ENCODE measurements around the gene C10orf67.
A peak's percentile ranks its signal among the peaks of the same experiment; 100 is the strongest.
"Not testable (repeated sequence)": the region's sequence is repeated elsewhere in the genome, so short reads cannot be mapped to it uniquely, and the experiment has no call there.

The C10orf67 gene

GRCh38 chr10:23322082-23322481 is 22.5 kb downstream of the C10orf67 start:
- DNase-seq (ENCODE audit: low read depth): no peak

DNA sequence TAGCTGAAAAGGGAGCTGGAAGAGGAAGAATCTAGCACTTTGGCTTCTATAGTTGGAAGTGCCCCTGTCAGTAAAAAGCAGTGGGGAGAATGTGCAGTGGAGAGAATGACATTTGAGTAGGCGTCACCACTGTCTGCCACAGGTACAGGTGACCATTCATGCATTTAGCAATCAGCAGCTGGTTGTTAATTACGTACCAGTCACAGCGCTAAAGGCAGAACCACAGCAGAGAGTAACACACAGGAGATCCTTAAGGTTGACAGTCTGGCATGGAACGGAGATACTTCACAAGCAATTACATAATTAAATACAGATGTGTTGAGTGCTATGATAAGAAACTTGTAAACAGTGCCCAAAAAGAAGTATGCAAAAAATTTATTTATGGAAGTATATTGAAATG is 24.8 kb downstream of the C10orf67 start:
- no peak for DNase-seq (ENCODE audit: low read depth)

GRCh38 chr10:23318359-23318758 is 26.2 kb downstream of the C10orf67 start:
- DNase-seq (ENCODE audit: low read depth): no peak

DNA sequence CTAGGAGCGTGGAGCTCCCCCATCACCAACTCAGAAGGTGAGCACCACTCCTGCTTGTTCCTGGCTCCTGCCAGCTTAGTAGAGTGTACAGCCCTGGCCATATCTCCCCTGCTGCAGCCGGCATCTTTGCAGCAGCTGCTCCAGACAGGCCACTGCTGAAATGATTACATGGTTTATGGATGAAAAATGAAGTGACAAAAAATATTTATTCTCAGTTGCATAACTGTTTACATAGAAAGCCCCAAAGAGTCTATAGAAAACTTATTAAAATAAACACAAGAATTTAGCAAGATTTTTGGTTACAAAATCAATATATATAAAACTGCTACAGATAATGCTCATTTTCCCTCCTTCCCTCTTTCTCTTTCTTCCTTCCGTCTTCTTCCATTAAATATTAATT is 27.2 kb downstream of the C10orf67 start:
- no peak for DNase-seq (ENCODE audit: low read depth)

GRCh38 chr10:23316406-23316805 is 28.2 kb downstream of the C10orf67 start:
- no peak for DNase-seq (ENCODE audit: low read depth)

DNA sequence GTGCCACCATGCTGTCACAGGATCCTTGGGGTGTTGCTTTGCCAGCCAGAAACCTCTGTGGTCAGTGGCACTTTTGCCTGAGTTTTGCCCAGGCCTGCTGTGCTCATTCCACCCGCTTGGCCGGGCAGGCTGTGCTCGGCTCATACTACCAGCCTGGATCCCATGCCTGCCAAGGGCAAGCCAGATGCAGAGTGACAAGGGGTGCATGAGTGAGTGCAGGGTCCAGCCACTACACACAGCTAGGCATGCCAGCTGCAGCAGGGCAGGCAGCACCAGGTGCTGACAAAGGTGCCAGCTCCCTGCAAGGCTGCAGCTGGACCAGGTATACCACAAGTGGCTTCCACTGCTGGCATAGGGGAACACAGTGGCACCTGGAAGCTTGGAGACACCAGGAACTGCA is 28.6 kb downstream of the C10orf67 start:
- DNase-seq (ENCODE audit: low read depth): no peak

DNA sequence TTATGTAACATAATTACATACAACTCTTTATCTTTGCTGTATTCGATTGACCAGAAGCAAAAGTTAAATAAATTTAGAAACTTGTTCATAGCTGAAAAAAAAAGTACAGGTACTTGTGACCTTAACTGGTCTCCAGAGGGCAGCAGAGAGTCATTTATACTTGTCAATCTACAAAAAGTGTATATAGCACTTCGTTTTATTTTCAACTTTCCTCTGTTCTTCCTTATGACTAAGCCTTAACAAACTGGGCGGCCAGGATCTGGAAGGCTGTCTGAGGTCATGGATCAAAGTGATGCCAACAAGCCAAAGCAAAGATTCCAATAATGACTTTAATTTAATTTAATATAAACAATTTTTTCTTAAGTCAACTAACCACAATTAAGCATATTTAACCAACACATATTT is 29.8 kb downstream of the C10orf67 start:
- peak; percentile 8 for DNase-seq (ENCODE audit: low read depth)

DNA sequence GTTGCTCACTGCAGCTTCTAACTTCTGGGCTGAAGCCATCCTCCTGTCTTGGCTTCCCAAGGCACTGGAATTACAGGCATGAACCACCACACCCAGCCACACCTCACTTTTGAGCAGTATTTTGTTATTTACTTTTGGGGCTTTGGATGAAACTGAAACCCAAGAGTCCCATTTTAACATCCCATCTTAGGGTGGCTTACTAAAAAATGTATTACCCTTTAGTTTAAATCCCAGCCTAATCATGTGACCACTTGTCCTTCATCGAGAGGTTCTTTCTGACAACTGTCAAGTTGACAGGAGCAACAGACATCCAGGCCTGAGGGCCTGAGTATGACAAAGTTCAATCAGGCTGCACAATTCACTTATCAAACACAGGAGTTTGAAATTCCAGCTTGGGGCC is 33.6 kb downstream of the C10orf67 start:
- no peak for DNase-seq (ENCODE audit: low read depth)

- DNase-seq (ENCODE audit: low read depth): no peak
These were observed 34.2 kb downstream of the C10orf67 start for GRCh38 chr10:23310404-23310803.

- DNase-seq (ENCODE audit: low read depth): not testable (repeated sequence)
These were observed 44.6 kb downstream of the C10orf67 start for GRCh38 chr10:23299961-23300360.

- DNase-seq (ENCODE audit: low read depth): no peak
These were observed 49.9 kb downstream of the C10orf67 start for GRCh38 chr10:23294638-23295247.

GRCh38 chr10:23293973-23294590 is 50.5 kb downstream of the C10orf67 start:
- DNase-seq (ENCODE audit: low read depth): no peak

GRCh38 chr10:23293145-23293724 is 51.4 kb downstream of the C10orf67 start:
- no peak for DNase-seq (ENCODE audit: low read depth)

DNA sequence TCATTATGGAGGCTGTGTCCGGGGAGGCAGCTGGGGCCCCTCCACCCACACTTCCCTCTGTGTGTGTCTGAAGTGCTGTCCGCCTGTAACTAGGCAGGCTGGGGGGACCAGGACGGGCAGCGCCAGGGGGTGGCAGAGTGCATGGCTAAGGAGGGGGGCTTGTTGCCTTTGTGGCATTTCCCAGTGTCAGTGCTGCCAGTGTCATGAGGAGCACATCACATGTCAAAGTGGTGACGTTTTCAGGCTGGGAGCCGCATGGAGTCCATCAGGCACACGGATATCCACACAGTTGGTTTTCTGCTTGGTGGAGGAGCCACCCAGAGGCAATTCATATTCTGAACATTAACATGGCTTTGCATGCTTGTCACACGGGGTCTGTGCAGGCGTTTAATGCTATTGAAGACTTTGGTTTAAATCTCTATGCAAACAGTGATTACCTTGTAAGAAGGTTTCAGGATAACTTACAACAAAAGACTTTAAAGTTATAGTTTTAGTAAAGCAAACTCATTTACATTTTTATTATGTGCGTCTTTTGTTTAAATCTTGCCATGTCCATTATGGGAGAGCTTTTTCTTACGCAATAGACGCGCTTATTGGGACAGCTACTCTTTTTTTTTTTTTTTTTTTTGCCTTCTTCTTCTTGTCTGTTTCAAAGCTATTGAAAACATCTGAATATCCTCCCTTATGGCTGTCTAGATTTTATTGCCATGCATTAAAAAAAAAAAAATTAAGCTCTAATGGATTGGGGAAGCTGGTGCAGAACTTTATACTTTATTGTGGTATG is 52.9 kb downstream of the C10orf67 start:
- no peak for DNase-seq (ENCODE audit: low read depth)

DNA sequence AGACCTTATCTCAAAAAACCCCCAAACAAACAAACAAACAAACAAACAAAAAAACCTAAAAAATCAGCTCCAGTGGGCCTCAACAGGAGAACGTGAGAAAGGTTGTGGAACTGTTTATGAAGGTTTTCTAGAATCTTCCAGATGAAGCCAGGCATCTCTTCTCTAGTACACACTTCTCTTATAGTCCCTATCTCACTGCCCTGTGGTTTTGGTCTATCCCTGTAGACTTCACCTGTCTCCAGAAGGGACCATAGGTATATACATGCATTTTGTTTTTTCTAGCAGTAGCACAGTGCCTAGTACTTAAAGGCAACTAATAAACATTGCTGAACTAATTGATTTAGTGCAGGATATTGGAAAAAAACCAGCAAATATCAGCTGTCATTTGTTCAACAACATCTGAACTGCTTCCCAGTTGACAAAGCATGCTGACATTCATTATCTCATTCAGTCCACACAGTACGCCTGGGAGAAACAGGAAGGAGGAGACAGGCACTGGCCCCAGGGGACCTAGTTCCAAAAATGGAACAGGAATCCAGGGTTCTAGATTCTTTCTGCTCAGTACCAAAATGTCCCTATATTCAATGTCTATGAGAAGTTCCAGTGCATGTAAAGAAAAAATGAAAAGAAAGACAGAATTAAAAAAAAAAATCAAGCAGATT is 59.8 kb downstream of the C10orf67 start:
- DNase-seq (ENCODE audit: low read depth): no peak

DNA sequence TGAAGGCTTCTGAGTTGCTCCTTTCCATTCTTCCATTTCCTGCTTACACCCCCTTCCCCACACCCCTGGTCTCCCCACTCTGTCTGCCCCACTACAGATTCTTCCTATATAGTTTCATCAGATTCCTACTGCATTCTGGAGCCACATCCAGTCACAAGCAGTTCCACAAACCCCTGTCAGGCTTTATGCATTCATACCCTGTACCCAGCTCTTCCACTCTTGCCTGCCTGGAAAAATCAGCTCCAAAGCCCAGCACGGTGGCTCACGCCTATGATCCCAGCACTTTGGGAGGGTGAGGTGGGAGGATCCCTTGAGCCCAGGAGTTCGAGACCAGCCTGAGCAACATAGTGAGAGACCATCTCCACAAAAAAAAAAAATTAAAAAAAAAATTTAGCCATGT is 60.4 kb downstream of the C10orf67 start:
- DNase-seq (ENCODE audit: low read depth): no peak

DNA sequence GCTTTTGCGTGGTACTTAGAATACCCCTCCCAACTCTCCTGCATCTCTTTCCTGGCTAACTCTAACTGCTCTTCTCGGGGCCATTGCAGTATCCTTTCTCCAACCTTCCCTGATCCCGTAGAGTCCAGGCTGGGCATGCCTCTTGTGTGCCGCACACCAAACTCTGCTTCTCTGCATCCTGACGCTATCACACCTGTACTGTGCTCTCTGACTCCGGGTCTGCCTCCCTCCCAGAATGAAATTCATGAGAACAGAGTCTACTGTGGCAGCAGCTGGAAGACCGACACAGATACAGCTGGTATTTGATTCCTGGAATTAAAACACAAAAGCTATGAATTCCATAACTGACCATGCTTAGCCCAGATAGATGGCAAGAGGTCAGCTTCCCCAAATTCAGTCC is 60.9 kb downstream of the C10orf67 start:
- no peak for DNase-seq (ENCODE audit: low read depth)

DNA sequence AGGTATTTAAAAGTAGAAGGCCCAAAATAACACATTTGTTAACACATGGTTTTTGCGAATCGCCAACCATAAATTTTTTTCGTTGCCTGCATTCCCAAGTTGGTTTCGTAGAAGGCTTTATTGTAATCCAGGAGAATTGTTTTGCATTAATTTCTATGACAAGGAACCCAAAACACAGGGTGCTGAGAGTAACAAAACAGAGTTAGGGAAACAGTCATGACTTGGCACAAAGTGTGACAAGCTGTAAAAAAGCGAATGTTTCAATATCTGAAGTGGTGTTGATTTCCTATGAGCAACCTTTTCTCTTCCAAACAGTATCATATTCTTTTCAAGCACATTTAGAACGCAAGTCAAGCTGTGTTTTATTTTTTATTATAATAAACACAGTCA is 63.6 kb downstream of the C10orf67 start:
- DNase-seq (ENCODE audit: low read depth): no peak

DNA sequence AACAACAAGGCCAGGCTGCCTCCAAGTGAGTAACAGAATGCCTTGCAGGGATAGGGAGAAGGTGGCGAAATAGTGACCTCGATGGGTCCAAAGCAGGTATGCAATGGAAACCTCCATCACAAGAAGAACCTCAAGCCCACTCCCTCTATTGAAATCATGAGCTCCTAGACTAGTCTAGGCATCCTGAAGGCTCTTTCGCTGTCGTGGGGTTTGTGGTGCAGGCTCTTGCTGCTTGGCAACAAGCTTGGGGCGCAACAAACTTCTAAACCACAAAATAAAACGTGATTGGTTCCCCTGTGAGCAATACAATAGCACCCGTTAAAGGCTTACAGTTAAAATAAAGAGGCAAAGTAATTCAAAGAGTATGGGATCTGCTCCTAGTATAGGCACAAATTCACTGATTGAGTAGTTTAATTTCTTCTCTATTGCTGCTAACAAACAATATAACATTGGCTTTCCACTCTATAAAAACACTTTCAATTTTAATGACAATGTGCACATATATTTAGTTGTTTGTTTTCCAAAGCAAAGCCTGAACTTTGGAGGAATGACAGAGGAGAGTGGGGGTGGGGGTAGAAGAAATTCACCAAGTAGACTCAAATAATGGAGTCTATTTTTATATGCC is 64.1 kb downstream of the C10orf67 start:
- no peak for DNase-seq (ENCODE audit: low read depth)

DNA sequence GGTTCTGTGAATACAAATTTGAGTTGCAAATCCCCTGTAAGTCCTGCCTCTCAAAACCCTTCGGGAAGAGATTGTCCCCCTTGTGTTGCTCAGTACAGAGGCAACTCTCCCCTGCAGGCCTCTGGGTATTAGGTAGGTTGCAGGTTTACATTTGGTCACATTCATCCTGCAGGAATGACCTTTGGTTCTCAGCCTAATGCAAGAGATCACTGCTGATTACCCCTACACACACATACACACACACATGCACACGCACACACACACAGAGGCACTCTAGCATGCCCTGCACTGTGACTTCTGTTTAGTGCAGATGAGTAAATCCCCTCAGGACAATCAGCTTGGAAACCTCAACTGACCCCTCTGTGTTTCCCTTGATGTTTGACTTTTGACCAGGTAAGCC is 69.2 kb downstream of the C10orf67 start:
- no peak for DNase-seq (ENCODE audit: low read depth)

GRCh38 chr10:23274179-23274578 is 70.4 kb downstream of the C10orf67 start:
- DNase-seq (ENCODE audit: low read depth): not testable (repeated sequence)

- no peak for DNase-seq (ENCODE audit: low read depth)
These were observed 74.1 kb downstream of the C10orf67 start for GRCh38 chr10:23270531-23270930.

Measured in CMK (cell line).